Activated T-cell treated with anti-CD3 and anti-CD28 coated beads, Interleukin-2, amount 50 U/mL, for 24 hours (primary cell): ENCODE measurements around the gene GPER1.
"Not testable (repeated sequence)": the region's sequence is repeated elsewhere in the genome, so short reads cannot be mapped to it uniquely, and the experiment has no call there.

ENCODE experiments used
- DNase-seq: peaks from one replicate; pipeline ENCODE4 v3.0.0-alpha.2; 2020
- H3K27ac Mint-ChIP-seq: 2 replicates; pipeline ENCODE4 v1.8.0; 2020; ENCODE audit warnings: mild to moderate bottlenecking, mixed read lengths
- H3K27me3 Mint-ChIP-seq: 2 replicates; pipeline ENCODE4 v1.8.0; 2020; ENCODE audit warnings: mixed read lengths
- H3K36me3 Mint-ChIP-seq: 2 replicates; pipeline ENCODE4 v1.8.0; 2020; ENCODE audit warnings: low read depth, mixed read lengths
- H3K4me1 Mint-ChIP-seq: 2 replicates; pipeline ENCODE4 v1.8.0; 2020; ENCODE audit warnings: low read depth, mixed read lengths
- H3K4me3 Mint-ChIP-seq: 2 replicates; pipeline ENCODE4 v1.8.0; 2020; ENCODE audit warnings: mild to moderate bottlenecking, moderate library complexity, mixed read lengths
- H3K9me3 Mint-ChIP-seq: 2 replicates; pipeline ENCODE4 v1.8.0; 2020; ENCODE audit warnings: mixed read lengths

Gene GPER1

GRCh38 chr7:1106793-1107421 is 19.0 kb downstream of the GPER1 start:
- no peak overlapping the region for H3K27ac Mint-ChIP-seq
- H3K4me3 Mint-ChIP-seq, result no peak overlapping the region
- H3K4me1 Mint-ChIP-seq, result peaks cover 34% of the 10 kb centered on the region

GRCh38 chr7:1108264-1108920 is 20.5 kb downstream of the GPER1 start:
- H3K27ac Mint-ChIP-seq, result no peak overlapping the region
- no peak overlapping the region for H3K4me3 Mint-ChIP-seq
- no peak for DNase-seq
- H3K4me1 Mint-ChIP-seq, result peaks cover 21% of the 10 kb centered on the region
- no peaks in the 10 kb centered on the region for H3K9me3 Mint-ChIP-seq
- H3K36me3 Mint-ChIP-seq, result peaks cover 11% of the 10 kb centered on the region
- no peaks in the 10 kb centered on the region for H3K27me3 Mint-ChIP-seq

More at GRCh38 chr7:1106793-1107421, 19.0 kb downstream of the GPER1 start:
- Mint-ChIP-seq H3K9me3 (no peaks in the 10 kb centered on the region), H3K27me3 (no peaks in the 10 kb centered on the region), H3K36me3 (peaks cover 7% of the 10 kb centered on the region)
- DNase-seq, result no peak

- H3K4me3 Mint-ChIP-seq, result no peak overlapping the region
Observed at GRCh38 chr7:1109581-1110310, 21.8 kb downstream of the GPER1 start.

GRCh38 chr7:1110358-1110757 is 22.4 kb downstream of the GPER1 start:
- H3K9me3 Mint-ChIP-seq, result no peaks in the 10 kb centered on the region
- no peaks in the 10 kb centered on the region for H3K27me3 Mint-ChIP-seq
- no peak overlapping the region for H3K4me3 Mint-ChIP-seq
- H3K4me1 Mint-ChIP-seq, result peaks cover 3% of the 10 kb centered on the region
- H3K36me3 Mint-ChIP-seq, result peaks cover 13% of the 10 kb centered on the region
- no peak for DNase-seq
- H3K27ac Mint-ChIP-seq, result no peak overlapping the region

More at GRCh38 chr7:1109581-1110310, 21.8 kb downstream of the GPER1 start:
- Mint-ChIP-seq H3K9me3 (no peaks in the 10 kb centered on the region), H3K27me3 (no peaks in the 10 kb centered on the region), H3K36me3 (peaks cover 13% of the 10 kb centered on the region), H3K27ac (no peak overlapping the region), H3K4me1 (peaks cover 8% of the 10 kb centered on the region)
- no peak for DNase-seq

- H3K9me3 Mint-ChIP-seq, result no peaks in the 10 kb centered on the region
- no peak for DNase-seq
- H3K36me3 Mint-ChIP-seq, result peaks cover 13% of the 10 kb centered on the region
- H3K27ac Mint-ChIP-seq, result no peak overlapping the region
- no peak overlapping the region for H3K4me3 Mint-ChIP-seq
- peaks cover 1% of the 10 kb centered on the region for H3K4me1 Mint-ChIP-seq
- H3K27me3 Mint-ChIP-seq, result no peaks in the 10 kb centered on the region
Observed at GRCh38 chr7:1111156-1111555, 23.2 kb downstream of the GPER1 start.

GRCh38 chr7:1112109-1112508 is 24.2 kb downstream of the GPER1 start:
- Mint-ChIP-seq H3K4me3 (no peak overlapping the region), H3K27ac (no peak overlapping the region), H3K27me3 (no peaks in the 10 kb centered on the region), H3K36me3 (peaks cover 13% of the 10 kb centered on the region), H3K4me1 (peaks cover 1% of the 10 kb centered on the region), H3K9me3 (no peaks in the 10 kb centered on the region)
- no peak for DNase-seq

GRCh38 chr7:1112625-1113547 is 25.0 kb downstream of the GPER1 start:
- DNase-seq, result no peak
- H3K4me3 Mint-ChIP-seq, result no peak overlapping the region
- peaks cover 4% of the 10 kb centered on the region for H3K9me3 Mint-ChIP-seq
- H3K36me3 Mint-ChIP-seq, result peaks cover 18% of the 10 kb centered on the region
- no peaks in the 10 kb centered on the region for H3K27me3 Mint-ChIP-seq
- H3K4me1 Mint-ChIP-seq, result peaks cover 5% of the 10 kb centered on the region
- H3K27ac Mint-ChIP-seq, result no peak overlapping the region

- Mint-ChIP-seq H3K4me1 (peaks cover 9% of the 10 kb centered on the region), H3K36me3 (peaks cover 19% of the 10 kb centered on the region), H3K27ac (no peak overlapping the region), H3K4me3 (no peak overlapping the region), H3K27me3 (no peaks in the 10 kb centered on the region), H3K9me3 (peaks cover 4% of the 10 kb centered on the region)
- no peak for DNase-seq
Observed at GRCh38 chr7:1113548-1113885, 25.6 kb downstream of the GPER1 start.

- Mint-ChIP-seq H3K27me3 (no peaks in the 10 kb centered on the region), H3K36me3 (peaks cover 19% of the 10 kb centered on the region), H3K27ac (no peak overlapping the region), H3K4me1 (peaks cover 11% of the 10 kb centered on the region), H3K4me3 (no peak overlapping the region), H3K9me3 (peaks cover 4% of the 10 kb centered on the region)
- no peak for DNase-seq
Observed at GRCh38 chr7:1114088-1114487, 26.2 kb downstream of the GPER1 start.

GRCh38 chr7:1114505-1114904 is 26.6 kb downstream of the GPER1 start:
- no peaks in the 10 kb centered on the region for H3K27me3 Mint-ChIP-seq
- H3K36me3 Mint-ChIP-seq, result peaks cover 19% of the 10 kb centered on the region
- DNase-seq, result no peak
- H3K4me1 Mint-ChIP-seq, result peaks cover 16% of the 10 kb centered on the region
- no peak overlapping the region for H3K4me3 Mint-ChIP-seq
- no peak overlapping the region for H3K27ac Mint-ChIP-seq
- peaks cover 4% of the 10 kb centered on the region for H3K9me3 Mint-ChIP-seq

- not testable (repeated sequence) for H3K4me3 Mint-ChIP-seq, H3K27me3 Mint-ChIP-seq, DNase-seq, H3K9me3 Mint-ChIP-seq
- Mint-ChIP-seq H3K4me1 (peaks cover 16% of the 10 kb centered on the region), H3K27ac (peak overlapping the region; percentile 77), H3K36me3 (peaks cover 19% of the 10 kb centered on the region)
Observed at GRCh38 chr7:1115171-1116045, 27.5 kb downstream of the GPER1 start.

GRCh38 chr7:1116383-1117008 is 28.6 kb downstream of the GPER1 start:
- not testable (repeated sequence) for H3K27me3 Mint-ChIP-seq

GRCh38 chr7:1117321-1117928 is 29.5 kb downstream of the GPER1 start:
- H3K9me3 Mint-ChIP-seq, result peaks cover 4% of the 10 kb centered on the region
- H3K36me3 Mint-ChIP-seq, result peaks cover 16% of the 10 kb centered on the region
- DNase-seq, result no peak
- H3K4me3 Mint-ChIP-seq, result no peak overlapping the region
- H3K4me1 Mint-ChIP-seq, result peaks cover 16% of the 10 kb centered on the region
- no peaks in the 10 kb centered on the region for H3K27me3 Mint-ChIP-seq
- H3K27ac Mint-ChIP-seq, result peak overlapping the region; percentile 77

More at GRCh38 chr7:1116383-1117008, 28.6 kb downstream of the GPER1 start:
- not testable (repeated sequence) for H3K4me3 Mint-ChIP-seq, DNase-seq, H3K9me3 Mint-ChIP-seq
- peaks cover 16% of the 10 kb centered on the region for H3K4me1 Mint-ChIP-seq
- H3K27ac Mint-ChIP-seq, result peak overlapping the region; percentile 77
- peaks cover 19% of the 10 kb centered on the region for H3K36me3 Mint-ChIP-seq
